Kasumi-1 (cell line): ENCODE measurements around the gene MEST.
A peak's percentile ranks its signal among the peaks of the same experiment; 100 is the strongest.
"Not testable (repeated sequence)": the region's sequence is repeated elsewhere in the genome, so short reads cannot be mapped to it uniquely, and the experiment has no call there.

ENCODE experiments used
- DNase-seq, 2 experiments: peaks; one replicate each; lab custom pipeline; 2025; lab: John Stamatoyannopoulos, UW

MEST gene

GRCh38 chr7:130485734-130486113, 6.2 kb upstream of the MEST start:
- no peak for DNase-seq

- peak; percentile 91 to 95 for DNase-seq
Measured at GRCh38 chr7:130486114-130486953, 5.6 kb upstream of the MEST start.

- peak in 1 of 2 experiments; percentile 36 for DNase-seq
Measured at GRCh38 chr7:130486954-130487436, 4.9 kb upstream of the MEST start.

GRCh38 chr7:130488392-130489139, 3.3 kb upstream of the MEST start:
- DNase-seq: no peak

GRCh38 chr7:130489140-130489983, 2.5 kb upstream of the MEST start:
- DNase-seq: no peak

GRCh38 chr7:130490311-130490791, 1.5 kb upstream of the MEST start:
- no peak for DNase-seq

GRCh38 chr7:130490888-130491804, 739 bp upstream of the MEST start:
- DNase-seq: no peak

- DNase-seq: no peak
Measured at GRCh38 chr7:130492523-130493274, 814 bp downstream of the MEST start.

- DNase-seq: no peak
Measured at GRCh38 chr7:130493275-130493873, 1.5 kb downstream of the MEST start.

- DNase-seq: no peak
Measured at GRCh38 chr7:130494431-130494858, 2.6 kb downstream of the MEST start.

- DNase-seq: no peak
Measured at GRCh38 chr7:130500463-130500862, 8.6 kb downstream of the MEST start.

GRCh38 chr7:130500910-130501309, 9.0 kb downstream of the MEST start:
- DNase-seq: no peak

GRCh38 chr7:130505753-130506152, 13.9 kb downstream of the MEST start:
- DNase-seq: no peak

GRCh38 chr7:130506358-130506757, 14.5 kb downstream of the MEST start:
- no peak for DNase-seq

GRCh38 chr7:130512038-130512437, 20.2 kb downstream of the MEST start:
- DNase-seq: not testable (repeated sequence)

GRCh38 chr7:130513447-130513846, 21.6 kb downstream of the MEST start:
- DNase-seq: no peak

GRCh38 chr7:130515315-130516040, 23.6 kb downstream of the MEST start:
- DNase-seq: no peak

GRCh38 chr7:130521258-130521951, 29.5 kb downstream of the MEST start:
- DNase-seq: no peak
